G401 (cell line): ENCODE data around the gene ALDH6A1. TPM values are rescaled to one million over a fixed set of nuclear protein-coding genes. Genes with fewer than 3 reads are reported as not detected.
"Not testable (repeated sequence)": the region's sequence is repeated elsewhere in the genome, so short reads cannot be mapped to it uniquely, and the experiment has no call there.

ENCODE experiments used
- DNase-seq: peaks from one replicate; pipeline ENCODE4 v3.0.0-alpha.2; 2015; ENCODE audit warnings: low spot score
- in situ Hi-C: cut with HindIII; loops from 2 replicates; pipeline ENCODE4 v1.10.0; 2016; ENCODE audit warnings: low sequenced_read_pairs, mixed read lengths
- total RNA-seq: library from RNA; depleted of rRNA; stranded (reverse); fragments of >200 nt; shearing (Covaris generic); gene quantifications from 2 replicates; pipeline ENCODE4 v1.2.3, GENCODE V29; 2014; rRNA removed

The ALDH6A1 gene
- total RNA-seq = 20.3 and 35.6 TPM in 2 replicates

DNA sequence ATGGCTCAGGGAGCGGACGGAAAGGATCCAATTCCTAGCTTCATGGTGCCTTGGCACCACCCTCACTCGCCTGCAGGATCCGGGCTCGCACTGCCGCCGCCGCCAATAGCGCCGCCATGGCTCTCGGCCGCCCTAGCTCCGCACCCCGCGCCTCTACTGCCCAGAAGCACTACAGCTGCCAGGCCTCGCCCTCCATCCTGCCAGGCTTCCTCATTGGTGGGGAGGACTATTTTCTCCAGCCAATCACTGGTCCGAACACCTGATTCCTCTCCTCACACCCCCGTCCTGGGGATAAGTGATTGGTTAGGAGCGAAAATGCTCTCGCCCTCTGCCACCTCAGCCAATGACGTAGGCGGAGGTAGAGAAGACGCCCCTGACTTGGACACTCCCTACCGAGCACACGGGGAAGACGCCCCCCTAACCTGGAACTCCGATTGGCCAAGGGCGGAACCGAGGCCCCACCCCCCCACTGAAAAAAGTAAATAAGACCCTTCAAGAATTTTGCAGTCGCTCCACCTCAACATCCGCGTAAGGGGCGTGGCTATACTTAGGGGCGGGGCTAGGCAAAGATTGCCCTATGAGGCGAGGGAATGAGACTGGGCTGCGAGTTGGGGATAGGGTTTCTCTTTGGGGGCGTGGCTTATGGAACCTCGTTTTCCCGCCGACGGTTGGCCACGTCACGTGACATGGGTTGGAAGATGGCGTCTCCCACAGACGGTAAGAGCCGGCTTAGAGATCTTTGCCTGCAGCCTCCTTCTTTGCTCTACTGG is at the start of gene ALDH6A1, which contains the start of gene LIN52:
Gene ALDH6A1 (minus strand): TSS at position 177 of the 770 bp plus-strand sequence. CDS start 59 bp downstream, at position 118.
Gene LIN52 (plus strand): TSS at position 680 of the 770 bp plus-strand sequence. CDS start 19 bp downstream, at position 699.
- peak; percentile 100 for DNase-seq
- in situ Hi-C loops = no loop called here

DNA sequence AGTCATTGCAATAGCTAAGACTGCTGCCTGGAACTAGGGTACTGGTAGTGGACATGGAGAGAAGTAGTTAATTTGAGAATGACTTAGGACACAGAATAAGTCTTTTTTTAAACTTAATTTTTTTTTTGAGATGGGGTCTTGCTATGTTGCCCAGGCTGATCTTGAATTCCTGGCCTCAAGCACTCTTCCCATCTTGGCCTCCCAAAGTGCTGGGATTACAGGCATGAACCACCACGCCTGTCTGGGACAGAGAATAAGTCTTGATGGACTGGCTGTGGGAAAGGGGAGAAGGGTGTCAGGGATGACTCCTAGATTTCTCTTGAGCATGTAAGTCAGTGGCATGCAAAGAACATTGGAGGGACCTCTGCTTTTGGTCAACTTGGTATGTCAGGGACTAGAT is 43.4 kb upstream of the ALDH6A1 start:
- in situ Hi-C loops = no loop called here
- DNase-seq = no peak

DNA sequence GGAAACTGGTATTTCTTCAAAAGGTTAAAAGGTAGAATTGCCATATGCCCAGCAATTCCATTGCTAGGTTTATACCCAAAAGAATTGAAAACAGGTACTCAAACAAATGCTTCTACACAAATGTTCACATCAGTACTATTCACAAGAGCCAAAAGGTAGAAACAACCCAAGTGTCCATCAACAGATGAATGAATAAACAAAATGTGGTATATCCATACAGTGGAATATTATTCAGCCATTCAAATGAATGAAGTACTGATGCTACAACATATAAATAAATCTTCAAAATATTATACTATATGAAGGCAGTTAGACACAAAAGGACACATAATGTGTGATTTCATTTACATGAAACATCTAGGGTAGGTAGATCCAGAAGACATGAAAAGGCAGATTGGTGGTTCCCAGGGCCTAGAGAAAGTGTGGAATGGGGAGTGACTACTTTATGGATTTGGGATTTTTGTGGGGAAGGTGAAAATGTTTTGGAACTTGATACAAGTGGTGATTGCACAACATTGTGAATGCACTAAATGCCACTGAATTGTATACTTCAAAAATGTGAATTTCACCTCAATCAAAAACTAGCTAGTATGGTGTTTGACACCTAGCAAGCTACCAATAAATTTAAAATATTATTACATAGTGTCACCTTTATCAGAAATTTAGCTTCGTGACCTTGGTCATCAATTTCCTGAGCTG is 42.2 kb upstream of the ALDH6A1 start:
- in situ Hi-C loops = no loop called here
- DNase-seq = no peak

DNA sequence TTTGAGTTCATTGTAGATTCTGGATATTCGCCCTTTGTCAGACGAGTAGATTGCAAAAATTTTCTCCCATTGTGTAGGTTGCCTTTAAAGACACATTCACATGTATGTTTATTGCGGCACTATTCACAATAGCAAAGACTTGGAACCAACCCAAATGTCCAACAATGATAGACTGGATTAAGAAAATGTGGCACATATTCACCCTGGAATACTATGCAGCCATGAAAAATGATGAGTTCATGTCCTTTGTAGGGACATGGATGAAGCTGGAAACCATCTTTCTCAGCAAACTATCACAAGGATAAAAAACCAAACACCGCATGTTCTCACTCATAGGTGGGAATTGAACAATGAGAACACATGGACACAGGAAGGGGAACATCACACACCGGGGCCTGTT is 41.2 kb upstream of the ALDH6A1 start:
- in situ Hi-C loops, DNase-seq: not testable (repeated sequence)

DNA sequence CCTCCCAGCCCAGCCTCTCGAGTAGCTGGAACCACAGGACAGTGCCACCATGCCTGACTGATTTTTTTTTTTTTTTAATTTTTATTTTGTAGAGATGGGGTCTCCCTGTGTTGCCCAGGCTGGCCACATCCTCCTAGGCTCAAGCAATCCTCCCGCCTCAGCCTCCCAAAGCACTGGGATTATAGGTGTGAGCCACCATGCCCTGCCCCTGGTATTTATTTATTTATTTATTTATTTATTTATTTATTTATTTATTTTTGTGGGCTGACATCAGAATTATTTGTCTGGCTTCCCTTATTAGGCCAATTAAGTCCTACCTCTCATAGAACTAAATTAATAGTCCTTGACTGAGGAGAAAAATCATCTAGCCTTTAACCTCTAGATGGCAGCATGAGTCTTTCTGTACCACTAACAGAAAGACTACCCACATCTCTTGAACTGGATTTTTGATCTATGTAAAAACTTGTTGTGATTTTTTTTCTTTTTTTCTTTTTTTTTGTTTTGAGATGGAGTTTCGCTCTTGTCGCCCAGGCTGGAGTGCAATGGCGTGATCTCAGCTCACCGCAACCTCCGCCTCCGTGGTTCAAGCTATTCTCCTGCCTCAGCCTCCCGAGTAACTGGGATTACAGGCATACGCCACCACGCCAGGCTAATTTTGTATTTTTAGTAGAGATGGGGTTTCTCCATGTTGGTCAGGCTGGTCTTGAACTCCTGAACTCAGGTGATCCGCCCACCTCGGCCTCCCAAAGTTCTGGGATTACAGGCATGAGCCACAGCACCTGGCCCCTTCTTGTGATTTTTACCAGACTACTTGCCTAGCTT is 27.4 kb upstream of the ALDH6A1 start:
- in situ Hi-C loops = loop anchor here (25.0 kb wide), 1 partner anchor 176 kb away; no protein-coding TSS in a partner anchor
- DNase-seq = peak; percentile 58

DNA sequence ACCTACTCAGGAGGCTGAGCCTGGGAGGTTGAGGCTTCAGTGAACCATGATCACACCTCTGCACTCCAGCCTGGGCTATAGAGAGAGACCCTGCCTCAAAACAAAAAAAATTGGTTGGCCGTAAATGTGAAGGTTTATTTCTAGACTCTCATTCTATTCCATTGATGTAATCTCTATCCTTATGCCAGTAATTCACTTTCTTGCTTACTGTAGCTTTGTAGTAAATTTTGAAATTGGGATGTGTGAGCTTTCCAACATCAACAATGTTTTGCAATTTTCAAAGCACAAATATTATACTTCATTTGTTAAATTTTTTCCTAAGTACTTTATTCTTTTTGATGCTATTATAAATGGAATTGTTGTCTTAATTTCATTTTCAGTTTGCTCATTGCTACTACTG is 25.1 kb upstream of the ALDH6A1 start:
- in situ Hi-C loops = loop anchor here (25.0 kb wide), 1 partner anchor 178 kb away; no protein-coding TSS in a partner anchor
- no peak for DNase-seq

DNA sequence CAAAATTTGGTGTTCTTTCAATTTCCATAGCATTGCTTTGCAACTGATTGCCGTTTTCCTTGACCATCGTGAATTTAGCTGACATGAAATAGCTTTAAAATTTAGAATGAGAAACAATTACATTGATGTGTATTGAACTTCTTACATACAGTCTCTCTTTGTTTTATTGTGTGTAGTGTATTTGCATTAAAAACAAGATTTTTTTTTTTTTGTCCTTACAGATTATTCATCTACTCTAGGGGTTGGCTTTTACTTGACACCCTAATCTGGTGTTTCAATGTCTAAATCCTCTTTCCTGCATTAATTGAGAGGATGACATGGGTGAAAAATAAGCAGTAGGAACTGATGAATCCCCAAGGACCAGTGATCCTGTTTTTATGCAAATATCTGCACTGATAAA is 21.1 kb upstream of the ALDH6A1 start:
- no peak for DNase-seq
- in situ Hi-C loops = loop anchor here (25.0 kb wide), 1 partner anchor 182 kb away; no protein-coding TSS in a partner anchor

DNA sequence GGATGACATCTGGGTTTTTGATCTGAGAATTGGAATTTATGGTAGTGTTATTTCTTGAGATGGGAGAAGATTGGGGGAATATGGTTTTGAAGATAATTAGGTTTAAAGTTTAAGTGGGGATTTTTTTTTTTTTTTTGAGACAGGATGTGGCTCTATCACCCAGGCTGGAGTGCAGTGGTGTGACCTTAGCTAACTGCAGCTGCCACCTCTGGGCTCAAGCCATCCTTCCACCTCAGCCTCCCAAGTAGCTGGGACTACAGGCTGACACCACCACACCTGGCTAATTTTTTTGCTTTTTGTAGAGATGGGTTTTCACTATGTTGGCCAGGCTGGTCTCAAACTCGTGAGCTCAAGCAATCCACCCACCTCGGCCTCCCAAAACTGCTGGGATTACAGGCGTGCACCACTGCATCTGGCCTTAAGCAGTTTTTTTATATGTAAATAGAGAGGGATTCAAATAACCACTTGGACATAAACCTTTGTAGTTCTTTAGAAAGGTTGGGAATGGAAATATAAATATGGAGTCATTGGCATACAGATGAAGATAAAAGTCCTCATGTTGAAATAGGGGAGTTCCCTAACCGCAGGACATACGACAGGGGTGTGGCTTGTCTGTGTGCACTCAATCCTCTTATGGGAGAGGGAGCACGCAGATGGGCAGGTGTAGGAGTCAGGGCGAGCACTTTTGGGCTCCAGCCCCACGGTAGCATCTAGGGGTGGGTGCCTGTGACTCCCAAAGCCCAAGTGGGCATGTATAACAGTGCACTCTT is 5.2 kb upstream of the ALDH6A1 start:
- DNase-seq = no peak
- in situ Hi-C loops = no loop called here

DNA sequence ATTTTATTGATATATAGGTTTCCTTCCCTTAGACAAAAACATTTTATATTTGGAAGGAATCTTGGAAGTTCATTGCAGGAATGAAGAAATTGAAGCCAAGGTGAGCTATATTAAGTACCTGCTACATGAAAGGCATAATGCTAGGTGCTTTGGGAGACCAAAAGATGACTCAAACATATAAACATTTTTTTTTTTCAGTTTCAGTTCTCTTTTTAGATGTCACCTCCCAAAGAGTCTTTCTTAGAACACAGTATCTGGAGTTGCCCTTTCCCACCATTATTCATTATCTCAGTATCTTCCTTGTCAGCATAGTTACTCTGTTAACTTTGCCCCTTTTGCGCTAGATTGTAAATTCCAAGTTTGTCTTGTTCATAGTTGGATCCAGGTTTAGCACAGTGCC is 1.6 kb upstream of the ALDH6A1 start:
- DNase-seq = no peak
- in situ Hi-C loops = no loop called here

DNA sequence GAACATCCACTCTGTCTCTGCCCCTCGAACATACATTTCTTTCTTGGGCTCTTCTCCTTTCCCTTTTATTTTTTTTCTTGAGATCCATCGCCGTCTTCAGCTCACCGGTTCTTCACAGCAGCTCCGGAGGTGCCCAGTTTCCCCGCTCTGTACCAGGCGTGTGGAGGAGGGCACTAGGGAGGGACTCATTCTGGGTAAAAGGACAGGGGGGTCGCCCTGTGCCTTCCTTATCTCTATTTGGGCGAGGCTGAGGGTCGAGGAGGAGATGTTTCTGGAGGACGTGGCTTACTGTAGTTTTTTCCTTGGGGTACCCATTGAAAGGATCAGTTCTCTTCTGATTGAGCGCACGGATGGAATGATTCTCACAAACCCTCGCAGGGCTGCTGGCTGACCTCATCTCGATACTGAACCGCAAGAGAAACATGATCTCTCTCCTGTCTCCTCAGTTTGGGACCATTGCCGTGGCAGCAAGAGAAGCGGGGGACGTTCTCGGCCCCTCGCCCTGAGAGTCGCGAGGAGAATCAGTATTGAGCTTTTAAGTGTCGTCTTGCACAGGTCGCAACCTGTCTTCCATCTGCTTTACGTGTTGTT is 889 bp upstream of the ALDH6A1 start:
- DNase-seq = no peak
- in situ Hi-C loops = no loop called here

DNA sequence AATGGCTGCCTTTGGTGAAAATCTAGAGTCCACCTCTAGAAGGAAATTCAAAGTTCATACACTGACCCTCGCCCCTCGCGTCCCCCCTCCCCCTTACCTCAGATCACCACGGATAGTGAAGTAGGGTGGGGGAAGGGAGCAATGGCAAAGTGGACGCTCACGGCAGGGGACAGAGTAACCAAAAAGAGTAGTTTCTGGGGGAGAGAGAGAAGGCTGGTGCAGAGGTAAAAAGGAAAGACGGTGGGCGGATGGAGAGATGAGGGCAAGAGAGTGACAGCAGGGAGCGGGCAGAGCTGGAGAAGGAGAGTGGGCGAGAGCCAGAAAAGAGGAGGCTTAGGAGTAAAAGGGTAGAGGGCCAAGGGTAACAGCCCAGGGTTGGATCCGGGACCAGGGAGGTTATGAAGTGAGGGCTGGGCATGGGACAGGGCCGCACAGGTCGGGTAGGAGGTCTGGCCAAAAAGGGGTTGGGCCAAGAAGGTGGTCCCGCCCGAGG is 423 bp downstream of the ALDH6A1 start:
- in situ Hi-C loops = no loop called here
- no peak for DNase-seq

DNA sequence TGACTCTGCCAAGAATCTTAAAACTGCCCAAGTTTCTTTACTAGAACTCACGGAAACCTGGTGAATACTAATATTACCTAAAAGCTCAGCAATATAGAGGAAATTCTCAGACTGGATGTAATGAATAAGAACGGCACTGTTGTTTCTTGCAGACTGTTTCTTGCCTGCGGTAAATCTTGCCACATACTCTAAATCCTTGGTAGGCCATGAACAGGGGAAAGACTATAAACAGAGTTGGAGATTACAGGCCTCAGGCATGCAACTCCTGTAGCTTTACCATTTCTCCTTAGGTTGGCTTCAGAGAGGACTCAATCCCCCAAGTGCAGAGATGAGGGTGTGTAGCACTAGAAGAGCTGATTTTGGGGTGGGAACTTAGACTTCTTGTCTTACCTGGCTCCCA is 1.1 kb downstream of the ALDH6A1 start:
- in situ Hi-C loops = no loop called here
- DNase-seq = no peak

DNA sequence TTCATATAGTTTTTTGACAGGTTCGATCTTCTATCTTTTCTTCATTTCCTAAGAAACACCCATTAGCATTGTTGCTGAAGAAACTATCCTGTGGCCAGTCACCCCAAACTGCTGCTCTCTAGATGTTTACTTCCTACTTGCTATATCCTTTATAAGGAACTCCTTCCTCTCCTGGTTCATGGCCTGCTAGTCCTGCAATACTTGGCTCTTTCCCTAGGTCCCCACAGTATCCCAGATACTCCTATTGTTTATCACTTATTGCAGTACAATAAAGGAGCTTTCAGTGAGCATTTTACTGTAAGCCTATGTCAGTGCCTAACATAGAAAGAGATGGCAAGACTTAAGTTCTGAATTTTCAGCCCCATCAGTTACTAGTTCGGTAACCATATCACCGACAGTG is 2.8 kb downstream of the ALDH6A1 start:
- in situ Hi-C loops = no loop called here
- no peak for DNase-seq

DNA sequence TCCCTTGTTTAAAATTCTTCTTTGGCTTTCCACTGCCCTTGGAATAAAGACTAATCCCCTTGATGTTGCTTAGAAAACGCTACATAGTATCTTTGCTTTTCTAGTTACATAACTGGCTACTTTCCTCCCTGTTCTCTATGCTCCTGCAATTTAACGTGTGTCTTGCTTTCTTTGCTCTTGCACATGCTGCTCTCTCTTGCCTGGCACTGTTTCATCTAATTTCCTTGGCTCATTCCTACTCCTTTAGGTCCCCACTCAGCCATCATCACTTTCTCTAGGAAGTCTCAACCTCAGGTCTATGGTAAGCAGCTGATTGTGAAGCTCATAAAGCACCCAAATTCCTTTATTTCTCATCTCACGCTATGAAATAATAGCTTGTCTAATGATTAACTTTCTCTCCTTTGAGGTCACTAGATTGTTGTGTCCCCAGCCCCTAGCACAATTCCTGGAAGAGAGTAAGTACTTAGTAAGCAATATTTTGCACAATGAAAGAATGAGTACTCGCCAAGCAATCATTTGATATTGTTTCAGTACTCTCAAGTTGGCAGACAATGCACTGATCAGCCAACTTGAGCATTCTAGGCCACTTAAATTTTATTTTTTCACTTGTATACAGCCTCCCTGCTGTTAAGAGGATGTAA is 3.3 kb downstream of the ALDH6A1 start:
- in situ Hi-C loops = no loop called here
- no peak for DNase-seq

DNA sequence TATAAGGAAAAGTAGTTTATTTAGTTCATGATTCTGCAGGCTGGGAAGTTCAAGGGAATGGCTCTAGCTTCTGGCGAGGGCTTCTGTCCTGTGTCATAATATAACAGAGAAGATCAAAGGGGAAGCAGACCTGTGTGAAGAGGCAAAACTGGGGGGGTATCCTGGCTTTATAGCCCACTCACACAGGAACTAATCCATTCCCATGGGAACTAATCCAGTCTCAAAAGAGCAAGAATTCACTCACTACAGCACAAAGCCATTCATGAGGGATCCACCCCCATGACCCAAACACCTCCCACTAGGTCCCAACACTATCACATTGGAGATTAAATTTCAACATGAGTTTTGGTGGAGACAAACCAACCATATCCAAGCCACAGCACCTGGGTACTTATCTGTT is 6.9 kb downstream of the ALDH6A1 start:
- in situ Hi-C loops = no loop called here
- no peak for DNase-seq

DNA sequence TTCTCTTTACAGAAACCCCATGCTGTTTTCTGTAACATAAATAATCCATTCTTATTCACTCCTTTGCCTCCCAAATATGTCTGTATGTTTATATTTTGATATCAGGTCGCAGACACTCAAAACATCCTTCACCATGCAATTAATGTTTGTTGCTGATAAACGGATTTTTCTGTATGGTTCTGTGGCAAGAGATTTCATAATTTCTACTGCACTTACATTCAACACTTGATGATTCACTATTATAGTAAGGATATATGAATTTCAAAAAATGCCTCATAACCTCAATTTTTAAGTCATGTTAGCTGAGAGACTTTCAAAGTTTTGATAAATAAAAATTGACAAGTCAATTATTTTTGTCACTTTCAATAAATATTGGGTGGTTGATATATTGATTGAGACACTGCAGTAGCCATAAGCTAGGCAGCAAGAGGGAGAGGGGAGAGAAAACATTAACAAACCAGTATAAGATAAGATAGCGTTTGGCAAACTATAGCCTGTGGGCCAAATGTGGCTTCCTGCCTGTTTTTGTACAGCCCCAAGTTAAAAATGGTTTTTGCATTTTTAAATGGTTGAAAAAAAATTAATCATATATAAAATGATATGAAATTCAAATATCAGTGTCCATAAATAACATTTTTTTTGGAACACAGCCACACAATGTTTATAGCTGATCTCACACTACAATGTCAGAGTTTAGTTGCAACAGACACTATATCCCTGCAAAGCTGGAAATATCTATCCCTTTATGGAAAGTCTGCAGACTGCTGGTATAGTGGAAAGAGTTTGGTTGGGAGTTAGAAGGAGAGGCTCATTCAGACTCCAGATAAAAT is 18.3 kb downstream of the ALDH6A1 start:
- in situ Hi-C loops = no loop called here

DNA sequence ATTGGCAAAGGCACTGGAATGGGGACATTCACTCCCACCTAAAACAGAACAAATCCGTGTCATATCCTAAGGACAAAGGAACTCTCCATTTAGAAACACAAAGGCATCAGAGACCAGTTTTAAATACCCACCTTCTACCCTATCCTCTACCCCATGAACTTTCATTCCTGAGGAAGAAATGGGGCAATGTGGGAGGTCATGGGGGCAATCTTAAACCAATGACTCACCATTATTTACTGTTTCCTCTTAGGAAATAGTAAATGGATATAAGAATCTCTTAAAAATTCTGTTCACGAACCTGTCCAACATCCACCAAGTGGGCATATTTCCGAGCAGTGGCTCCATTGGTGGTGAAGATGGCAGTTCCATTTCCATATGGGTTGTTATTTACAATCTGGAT is 19.4 kb downstream of the ALDH6A1 start:
- DNase-seq = no peak
- in situ Hi-C loops = no loop called here

More for the DNA sequence above, 18.3 kb downstream of the ALDH6A1 start:
- no peak for DNase-seq
